Frontal cortex (tissue), 4 donors: ENCODE results near the gene CLEC4A. TPM values are rescaled to one million over a fixed set of nuclear protein-coding genes. Genes with fewer than 3 reads are reported as not detected.
"Not testable (repeated sequence)": the region's sequence is repeated elsewhere in the genome, so short reads cannot be mapped to it uniquely, and the experiment has no call there.

Source experiments
- DNase-seq, 2 donors: peaks; one replicate each; pipeline ENCODE4 v3.0.0; 2012; ENCODE audit warnings: low spot score in 2 of 2
- FAIRE-seq: peaks from 2 replicates; lab custom pipeline; 2012; peaks lifted over from hg19 to GRCh38; lab: Jason Lieb, UNC
- total RNA-seq: library from RNA; depleted of rRNA; stranded (reverse); fragments of >200 nt; gene quantifications from one replicate; pipeline ENCODE4 v1.2.3, GENCODE V29; 2014
- donor health status: control.
- donor health status: control.
- donor health status: control.

CLEC4A gene
- total RNA-seq, 1 donor from 2014 or later: 1.2 TPM

DNA sequence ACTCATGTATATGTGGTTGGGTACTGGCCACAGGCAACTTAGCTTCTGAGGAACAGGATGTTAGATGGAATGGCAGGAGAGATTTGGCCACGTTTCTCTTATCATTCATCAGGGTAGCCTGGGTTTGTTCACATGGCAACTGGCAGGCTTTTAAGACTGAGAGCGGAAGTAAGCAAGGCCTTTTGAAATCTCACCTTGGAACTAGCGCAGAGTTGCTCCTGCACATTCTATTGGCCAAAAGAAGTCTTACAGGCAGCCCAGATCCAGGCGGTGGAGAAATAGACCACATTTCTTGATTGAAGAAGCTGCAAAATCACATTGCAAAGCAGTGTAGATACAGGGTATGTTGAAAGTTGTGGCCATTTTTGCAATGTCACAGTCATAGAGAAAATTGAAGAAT, 3.7 kb downstream of the CLEC4A start:
- FAIRE-seq (no peak), DNase-seq (no peak)

DNA sequence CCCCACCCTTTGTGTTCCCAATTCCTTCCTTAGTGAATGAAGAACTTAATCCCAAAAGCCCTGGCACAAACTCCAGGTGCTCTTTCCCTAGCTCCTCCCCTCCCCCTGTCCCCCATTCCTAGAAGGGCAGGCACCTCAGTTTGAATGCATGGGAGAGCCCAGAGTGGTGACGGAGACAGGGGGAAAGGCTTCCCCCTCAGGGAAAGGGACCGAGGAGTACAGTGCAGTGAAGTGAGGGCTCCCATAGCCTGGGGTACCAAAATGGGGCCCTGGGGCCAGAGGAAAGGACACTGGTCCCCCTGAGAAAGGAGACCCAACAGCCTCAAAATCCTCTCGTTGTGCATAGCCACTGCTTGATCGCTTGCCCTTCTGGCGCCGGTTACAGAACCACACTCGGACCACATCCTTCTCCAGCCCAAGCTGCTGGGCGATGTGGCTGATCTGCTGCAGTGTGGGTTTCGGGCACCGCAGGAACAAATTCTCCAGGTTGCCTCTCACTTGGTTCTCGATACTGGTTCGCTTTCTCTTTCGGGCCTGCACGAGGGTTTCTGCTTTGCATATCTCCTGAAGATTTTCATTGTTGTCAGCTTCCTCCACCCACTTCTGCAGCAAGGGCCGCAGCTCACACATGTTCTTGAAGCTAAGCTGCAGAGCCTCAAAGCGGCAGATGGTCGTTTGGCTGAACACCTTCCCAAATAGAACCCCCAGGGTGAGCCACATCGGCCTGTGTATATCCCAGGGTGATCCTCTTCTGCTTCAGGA, 10.4 kb downstream of the CLEC4A start:
- FAIRE-seq, DNase-seq: not testable (repeated sequence)

GRCh38 chr12:8134398-8134930, 11.0 kb downstream of the CLEC4A start:
- DNase-seq, FAIRE-seq: not testable (repeated sequence)

- not testable (repeated sequence) for FAIRE-seq, DNase-seq
These were observed 18.2 kb downstream of the CLEC4A start for GRCh38 chr12:8141647-8142046.

DNA sequence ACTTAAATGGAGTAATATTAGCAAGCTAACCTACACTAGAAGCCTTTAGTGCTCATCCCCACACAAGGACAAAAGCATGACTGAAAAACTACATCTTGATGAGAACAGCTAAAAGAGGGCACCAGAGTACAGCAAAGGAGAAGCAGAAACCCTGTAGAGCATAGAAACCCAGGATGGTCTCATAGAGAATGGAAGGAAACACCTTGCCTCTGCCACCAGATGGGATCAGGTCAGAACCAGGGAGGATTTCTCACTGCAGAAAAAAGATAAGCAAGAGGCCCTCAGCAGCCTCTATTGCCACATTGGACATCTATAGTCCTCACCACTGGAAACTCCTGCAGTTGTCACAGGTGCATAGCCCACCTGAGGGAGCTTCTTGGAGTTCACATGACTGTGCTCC, 19.8 kb downstream of the CLEC4A start:
- no peak for DNase-seq
- no peak for FAIRE-seq

- FAIRE-seq: no peak
- peak in 1 of 2 donors; percentile 22 for DNase-seq
These were observed 22.5 kb downstream of the CLEC4A start for GRCh38 chr12:8145754-8146441.

- FAIRE-seq (no peak), DNase-seq (no peak)
These were observed 23.0 kb downstream of the CLEC4A start for GRCh38 chr12:8146442-8146771.

DNA sequence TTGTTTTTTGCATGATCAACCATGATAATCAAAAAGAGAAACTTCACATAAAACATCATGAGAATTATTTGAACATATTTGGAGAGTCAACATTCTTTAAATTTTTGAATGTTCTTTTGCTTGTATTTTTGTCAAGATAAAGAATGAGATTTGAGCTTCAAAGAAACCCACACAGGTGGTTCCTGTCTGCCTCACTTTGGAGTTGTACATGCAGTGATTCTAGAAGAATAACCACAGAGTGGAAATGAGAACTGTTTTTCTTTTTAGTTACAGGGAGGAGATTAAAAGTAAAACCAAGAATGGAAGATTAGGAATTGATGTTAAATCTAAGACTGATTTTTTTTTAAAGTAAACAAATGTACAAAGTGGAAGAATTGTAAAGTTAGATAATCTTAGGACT, 31.1 kb downstream of the CLEC4A start:
- FAIRE-seq: no peak

DNA sequence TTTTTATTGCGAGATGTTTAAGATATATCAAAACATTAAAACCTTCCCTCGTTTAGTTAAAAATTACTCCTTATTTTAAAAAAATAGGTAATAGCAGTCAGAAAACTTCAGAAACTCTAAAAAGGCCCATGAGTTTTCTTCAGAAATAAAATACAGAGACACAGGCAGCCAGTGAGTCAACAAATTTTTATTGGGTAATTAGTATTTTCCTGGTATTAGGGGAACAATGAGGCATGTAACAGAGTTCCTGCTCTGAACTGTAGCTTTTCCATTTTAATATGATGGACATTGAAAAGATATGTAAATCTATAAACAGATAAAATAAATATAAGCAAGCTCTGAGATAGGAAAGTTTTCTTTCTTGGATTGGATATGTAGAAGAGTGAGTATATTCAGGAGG, 33.0 kb downstream of the CLEC4A start:
- no peak for FAIRE-seq

More for the DNA sequence above, 31.1 kb downstream of the CLEC4A start:
- no peak for DNase-seq

DNA sequence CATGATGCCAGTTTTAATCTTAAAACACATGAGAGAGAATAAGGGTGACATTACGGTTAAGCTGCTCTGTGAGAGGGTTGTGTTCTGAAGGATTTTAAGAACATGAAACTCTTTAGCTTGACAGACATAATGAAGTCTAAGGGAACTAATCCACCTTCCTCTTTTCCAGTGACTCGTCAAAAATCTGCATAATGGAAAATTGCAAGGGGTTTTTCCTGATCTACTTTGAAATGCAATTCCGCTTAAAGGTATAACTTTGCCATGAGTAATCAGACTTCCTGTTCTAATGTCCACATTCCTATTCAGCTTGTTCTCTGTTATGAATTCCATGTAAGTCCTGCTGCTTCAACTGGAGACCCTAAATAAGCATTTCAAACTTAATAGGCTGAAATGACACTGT, 33.4 kb downstream of the CLEC4A start, which contains the start of gene ZNF705A:
ZNF705A (plus strand) TSS at position 171 of the 400 bp plus-strand sequence. CDS start 15,611 bp downstream, outside the sequence.
- DNase-seq (no peak), FAIRE-seq (no peak)

More for the DNA sequence above, 33.0 kb downstream of the CLEC4A start:
- DNase-seq: no peak

GRCh38 chr12:8157484-8158198, 34.2 kb downstream of the CLEC4A start:
- FAIRE-seq: no peak

DNA sequence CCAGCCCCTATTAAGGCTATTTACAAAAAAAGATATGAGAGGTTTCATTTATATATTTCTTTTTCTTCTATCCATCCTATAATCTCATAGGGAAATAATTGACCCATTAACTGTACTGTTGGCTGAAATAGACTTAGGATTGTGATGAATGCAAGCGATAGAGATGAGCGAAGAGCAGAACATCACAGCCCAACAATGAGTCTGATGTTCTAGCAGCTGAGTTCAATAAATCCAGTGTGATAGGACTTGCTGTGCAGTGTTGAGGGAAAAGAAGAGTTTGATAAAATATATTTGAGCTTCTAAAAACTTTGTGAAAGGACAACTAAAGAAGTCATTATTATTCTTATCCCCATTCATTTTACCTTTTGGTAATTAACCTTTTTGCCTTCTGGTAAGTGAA, 49.5 kb downstream of the CLEC4A start:
- not testable (repeated sequence) for DNase-seq, FAIRE-seq

More at GRCh38 chr12:8157484-8158198, 34.2 kb downstream of the CLEC4A start:
- DNase-seq: no peak

GRCh38 chr12:8179989-8180585, 56.7 kb downstream of the CLEC4A start:
- DNase-seq: peak; percentile 58 to 70
- FAIRE-seq: not testable (repeated sequence)

- not testable (repeated sequence) for DNase-seq, FAIRE-seq
These were observed 57.9 kb downstream of the CLEC4A start for GRCh38 chr12:8181271-8181670.

DNA sequence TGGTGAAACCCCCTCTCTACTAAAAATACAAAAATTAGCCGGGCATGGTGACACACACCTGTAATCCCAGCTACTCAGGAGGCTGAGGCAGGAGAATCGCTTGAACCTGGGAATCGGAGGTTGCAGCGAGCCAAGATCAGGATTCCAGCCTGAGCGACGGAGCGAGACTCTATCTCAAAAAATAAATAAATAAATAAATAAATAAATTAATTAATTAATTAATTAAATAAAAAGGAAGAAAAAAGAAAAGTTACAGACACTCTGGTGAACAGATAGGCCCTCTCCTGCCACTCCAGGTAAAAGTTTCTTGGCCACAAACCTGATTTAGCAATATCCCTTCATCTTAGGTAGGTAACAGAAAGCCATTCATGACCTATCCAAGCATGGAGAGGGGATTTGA, 59.5 kb downstream of the CLEC4A start:
- not testable (repeated sequence) for FAIRE-seq, DNase-seq

GRCh38 chr12:8183346-8183745, 59.9 kb downstream of the CLEC4A start:
- FAIRE-seq, DNase-seq: not testable (repeated sequence)

GRCh38 chr12:8184206-8184605, 60.8 kb downstream of the CLEC4A start:
- not testable (repeated sequence) for DNase-seq, FAIRE-seq

DNA sequence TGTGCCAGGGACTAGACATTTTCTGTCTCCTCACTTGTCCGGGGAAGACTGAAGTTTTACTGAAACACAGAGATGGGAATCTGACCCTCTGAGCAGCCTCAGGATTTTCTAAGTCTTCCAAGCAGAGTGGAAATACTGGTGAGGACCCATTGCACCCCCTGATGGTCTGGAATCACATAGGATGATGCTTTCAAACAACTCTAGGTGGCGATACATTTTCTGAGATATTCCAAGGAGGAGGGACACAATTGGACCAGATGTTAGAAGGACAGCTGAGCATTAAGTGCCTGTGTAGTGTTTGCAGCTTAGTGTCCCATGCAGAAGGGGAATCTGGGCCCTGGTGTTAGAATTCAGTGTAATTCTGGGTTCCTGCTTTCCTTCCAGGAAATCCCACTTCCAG, 64.7 kb downstream of the CLEC4A start:
- not testable (repeated sequence) for DNase-seq

More for the DNA sequence above, 64.7 kb downstream of the CLEC4A start:
- not testable (repeated sequence) for FAIRE-seq
